ENCODE measurements around the gene WASF2. TPM values are rescaled to one million over a fixed set of nuclear protein-coding genes. Genes with fewer than 3 reads are reported as not detected.
"Not testable (repeated sequence)": the region's sequence is repeated elsewhere in the genome, so short reads cannot be mapped to it uniquely, and the experiment has no call there.

The WASF2 gene
- total and polyA plus RNA-seq, 12 donors, result 17.4 to 159 (median 60.9) TPM

DNA sequence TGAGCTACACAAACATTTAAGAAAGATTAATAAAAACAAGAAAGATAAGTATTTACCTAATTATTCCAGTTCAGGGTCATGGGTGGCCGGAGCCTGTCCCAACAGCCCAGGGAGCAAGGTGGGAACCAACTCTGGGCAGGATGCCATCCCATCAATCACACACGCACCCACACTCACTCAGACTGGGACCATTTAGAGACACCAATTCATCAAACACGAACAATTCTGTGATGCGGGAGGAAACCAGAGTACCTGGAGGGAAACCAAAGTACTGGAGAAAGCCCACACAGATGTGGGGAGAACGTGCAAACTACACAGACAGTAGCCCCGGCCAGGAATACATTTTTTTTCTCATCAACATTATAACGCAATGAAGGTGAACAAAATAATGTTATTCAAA, 16.2 kb downstream of the WASF2 start:
- no peaks in the 10 kb centered on the region for H3K27me3 ChIP-seq
- no peaks in the 10 kb centered on the region for H3K36me3 ChIP-seq (replicated peaks in 1 of 2)
- peak overlapping the region in 1 of 5 donors; percentile 37 for H3K27ac ChIP-seq
- intact Hi-C loops (cut with DNase I), result loop anchor here in 1 of 2 donors (10.0 kb wide), 1 partner anchor 49 kb away; no protein-coding TSS in a partner anchor
- 16 to 27% (median 20%) methylated on average over 7 of the region's 7 CpGs for WGBS, 4 donors
- no peak overlapping the region for H3K4me3 ChIP-seq
- DNase-seq, result peak in 3 of 7 donors; percentile 22 to 52 (median 25)
- TF ChIP-seq, protein P1, sequence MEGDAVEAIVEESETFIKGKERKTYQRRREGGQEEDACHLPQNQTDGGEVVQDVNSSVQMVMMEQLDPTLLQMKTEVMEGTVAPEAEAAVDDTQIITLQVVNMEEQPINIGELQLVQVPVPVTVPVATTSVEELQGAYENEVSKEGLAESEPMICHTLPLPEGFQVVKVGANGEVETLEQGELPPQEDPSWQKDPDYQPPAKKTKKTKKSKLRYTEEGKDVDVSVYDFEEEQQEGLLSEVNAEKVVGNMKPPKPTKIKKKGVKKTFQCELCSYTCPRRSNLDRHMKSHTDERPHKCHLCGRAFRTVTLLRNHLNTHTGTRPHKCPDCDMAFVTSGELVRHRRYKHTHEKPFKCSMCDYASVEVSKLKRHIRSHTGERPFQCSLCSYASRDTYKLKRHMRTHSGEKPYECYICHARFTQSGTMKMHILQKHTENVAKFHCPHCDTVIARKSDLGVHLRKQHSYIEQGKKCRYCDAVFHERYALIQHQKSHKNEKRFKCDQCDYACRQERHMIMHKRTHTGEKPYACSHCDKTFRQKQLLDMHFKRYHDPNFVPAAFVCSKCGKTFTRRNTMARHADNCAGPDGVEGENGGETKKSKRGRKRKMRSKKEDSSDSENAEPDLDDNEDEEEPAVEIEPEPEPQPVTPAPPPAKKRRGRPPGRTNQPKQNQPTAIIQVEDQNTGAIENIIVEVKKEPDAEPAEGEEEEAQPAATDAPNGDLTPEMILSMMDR (IDR thresholded peaks at IDR 0.05), result no peak
- no peak for TF ChIP-seq POLR2A (IDR thresholded peaks at IDR 0.05)
- H3K9me3 ChIP-seq (replicated peaks in 1 of 3), result no peaks in the 10 kb centered on the region
- H3K4me1 ChIP-seq (replicated peaks in 1 of 2), result peaks cover 14 to 76% of the 10 kb centered on the region in 2 donors

DNA sequence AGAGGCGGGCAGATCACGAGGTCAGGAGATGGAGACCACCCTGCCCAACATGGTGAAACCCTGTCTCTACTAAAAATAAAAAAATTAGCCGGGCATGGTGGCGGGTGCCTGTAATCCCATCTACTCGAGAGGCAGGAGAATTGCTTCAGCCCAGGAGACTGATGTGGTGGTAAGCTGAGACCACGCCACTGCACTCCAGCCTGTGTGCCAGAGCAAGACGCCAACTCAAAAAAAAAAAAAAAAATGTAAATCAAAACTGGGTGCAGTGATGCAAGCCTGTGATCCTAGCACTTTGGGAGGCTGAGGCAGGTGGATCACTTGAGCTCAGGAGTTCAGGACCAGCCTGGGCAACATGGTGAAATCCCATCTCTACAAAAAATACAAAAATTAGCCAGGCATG, 17.9 kb downstream of the WASF2 start:
- not testable (repeated sequence) for H3K36me3 ChIP-seq (replicated peaks in 1 of 2); H3K27ac ChIP-seq; H3K9me3 ChIP-seq (replicated peaks in 1 of 3); H3K27me3 ChIP-seq; H3K4me3 ChIP-seq
- DNase-seq, result peak in 1 of 7 donors; percentile 44
- intact Hi-C loops (cut with DNase I), result loop anchor here in 1 of 2 donors (10.0 kb wide), 1 partner anchor 47 kb away; no protein-coding TSS in a partner anchor
- peaks cover 20 to 82% of the 10 kb centered on the region in 2 donors for H3K4me1 ChIP-seq (replicated peaks in 1 of 2)
- 89 to 97% (median 93%) methylated on average over 6 to 7 of the region's 7 CpGs for WGBS, 4 donors

DNA sequence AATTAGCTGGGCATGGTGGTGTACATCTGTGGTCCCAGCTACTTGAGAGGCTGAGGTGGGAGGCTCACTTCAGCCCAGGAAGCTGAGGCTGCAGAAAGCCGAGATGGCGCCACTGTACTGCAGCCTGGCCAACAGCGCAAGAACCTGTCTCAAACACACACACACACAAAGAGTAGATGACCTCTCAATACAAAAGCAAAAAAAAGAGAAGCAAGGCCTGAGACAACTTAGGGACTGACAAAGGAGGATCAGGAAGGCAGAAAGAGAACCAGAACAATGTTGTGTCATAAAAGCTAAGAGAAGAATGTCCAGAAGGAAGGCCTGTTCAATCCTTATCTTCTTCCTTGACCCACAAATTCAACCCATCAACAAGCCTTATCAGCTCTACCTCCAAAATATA, 18.5 kb downstream of the WASF2 start:
- Histone ChIP-seq H3K27me3 (no peaks in the 10 kb centered on the region), H3K4me1 (replicated peaks in 1 of 2) (peaks cover 20 to 83% of the 10 kb centered on the region in 2 donors), H3K4me3 (no peak overlapping the region), H3K36me3 (replicated peaks in 1 of 2) (peaks cover 0 to under 1% of the 10 kb centered on the region in 2 donors), H3K9me3 (replicated peaks in 1 of 3) (no peaks in the 10 kb centered on the region), H3K27ac (no peak overlapping the region)
- TF ChIP-seq POLR2A (IDR thresholded peaks at IDR 0.05), result no peak
- TF ChIP-seq, protein P1 (IDR thresholded peaks at IDR 0.05), result no peak
- 76 to 91% (median 84%) methylated on average over 3 of the region's 3 CpGs for WGBS, 4 donors
- DNase-seq, result no peak
- intact Hi-C loops (cut with DNase I), result loop anchor here in 1 of 2 donors (10.0 kb wide), 1 partner anchor 47 kb away; no protein-coding TSS in a partner anchor

DNA sequence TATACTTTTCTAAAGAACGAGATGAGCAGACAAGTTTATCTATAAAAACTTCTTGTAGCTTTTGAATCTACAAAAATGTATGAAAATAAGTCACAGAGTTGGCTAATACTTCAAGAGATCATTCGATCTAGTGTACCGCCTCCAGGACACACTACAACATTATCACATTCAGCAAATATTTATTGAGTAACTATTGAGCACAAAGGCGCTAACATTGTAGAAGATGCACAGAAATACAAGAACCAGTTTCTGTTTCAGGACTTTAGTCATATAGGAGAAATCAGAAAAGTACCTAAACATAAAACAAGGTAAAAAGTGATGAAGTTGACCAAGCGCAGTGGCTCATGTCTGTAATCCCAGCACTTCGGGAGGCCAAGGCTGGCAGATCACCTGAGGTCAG, 20.6 kb downstream of the WASF2 start:
- 82 to 88% (median 87%) methylated on average over 6 of the region's 6 CpGs for WGBS, 4 donors
- no peak overlapping the region for H3K4me3 ChIP-seq
- H3K36me3 ChIP-seq (replicated peaks in 1 of 2), result peaks cover 0 to 9% of the 10 kb centered on the region in 2 donors
- no peak overlapping the region for H3K27ac ChIP-seq
- H3K9me3 ChIP-seq (replicated peaks in 1 of 3), result no peaks in the 10 kb centered on the region
- H3K27me3 ChIP-seq, result no peaks in the 10 kb centered on the region
- intact Hi-C loops (cut with DNase I), result no loop called here
- H3K4me1 ChIP-seq (replicated peaks in 1 of 2), result peaks cover 15 to 76% of the 10 kb centered on the region in 2 donors
- DNase-seq, result no peak
- no peak for TF ChIP-seq POLR2A (IDR thresholded peaks at IDR 0.05)
- TF ChIP-seq, protein P1 (IDR thresholded peaks at IDR 0.05), result no peak

DNA sequence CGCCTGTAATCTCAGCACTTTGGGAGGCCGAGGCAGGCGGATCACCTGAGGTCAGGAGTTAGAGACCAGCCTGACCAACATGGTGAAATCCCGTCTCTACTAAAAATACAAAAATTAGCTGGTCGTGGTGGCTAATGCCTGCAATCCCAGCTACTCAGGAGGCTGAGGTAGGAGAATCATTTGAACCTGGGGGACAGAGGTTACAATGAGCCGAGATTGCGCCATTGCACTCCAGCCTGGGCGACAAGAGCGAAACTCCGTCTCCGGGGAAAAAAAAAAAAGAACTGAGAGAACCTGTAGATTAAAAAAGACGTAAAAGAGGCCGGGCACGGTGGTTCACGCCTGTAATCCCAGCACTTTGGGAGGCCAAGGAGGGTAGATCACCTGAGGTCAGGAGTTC, 21.6 kb downstream of the WASF2 start:
- 83 to 92% (median 87%) methylated on average over 15 of the region's 15 CpGs for WGBS, 4 donors

More for the DNA sequence above, 21.6 kb downstream of the WASF2 start:
- peak in 1 of 7 donors; percentile 44 for DNase-seq
- H3K27me3 ChIP-seq; H3K9me3 ChIP-seq (replicated peaks in 1 of 3); H3K4me3 ChIP-seq; H3K27ac ChIP-seq; intact Hi-C loops (cut with DNase I); H3K36me3 ChIP-seq (replicated peaks in 1 of 2): not testable (repeated sequence)
- H3K4me1 ChIP-seq (replicated peaks in 1 of 2), result peaks cover 7 to 73% of the 10 kb centered on the region in 2 donors
